IPS-18c (cell line): ENCODE results near the gene CFAP206.

Source experiments
- H3K4me3 ChIP-seq: 2 replicates; pipeline ENCODE4 v1.7.0; 2013; ENCODE audit warnings: low read depth, mild to moderate bottlenecking, low read length, moderate library complexity; ENCODE audit not compliant: insufficient read depth
- H3K9me3 ChIP-seq: one replicate; pipeline ENCODE4 v1.6.1; 2013; ENCODE audit warnings: mild to moderate bottlenecking, low read length, moderate library complexity; ENCODE audit not compliant: control insufficient read depth, insufficient read depth

The CFAP206 gene

GRCh38 chr6:87407901-87408720, at the start of gene CFAP206:
TSS of gene CFAP206 (plus strand) at chr6:87407972. CDS start at chr6:87409840, 1,868 bp downstream.
- Histone ChIP-seq H3K4me3 (peak within 1 kb of the TSS; percentile 92), H3K9me3 (no peaks in the 10 kb centered on the region)

GRCh38 chr6:87364602-87365252, 43.0 kb upstream of the CFAP206 start:
- Histone ChIP-seq H3K9me3 (peaks cover 6% of the 10 kb centered on the region), H3K4me3 (no peak overlapping the region)

GRCh38 chr6:87366072-87366827, 41.5 kb upstream of the CFAP206 start:
- no peak overlapping the region for H3K4me3 ChIP-seq
- H3K9me3 ChIP-seq: peaks cover 6% of the 10 kb centered on the region

GRCh38 chr6:87366899-87367298, 40.9 kb upstream of the CFAP206 start:
- Histone ChIP-seq H3K9me3 (peaks cover 6% of the 10 kb centered on the region), H3K4me3 (no peak overlapping the region)

GRCh38 chr6:87373377-87373776, 34.4 kb upstream of the CFAP206 start:
- H3K9me3 ChIP-seq: peaks cover 6% of the 10 kb centered on the region
- H3K4me3 ChIP-seq: no peak overlapping the region

GRCh38 chr6:87375315-87375714, 32.5 kb upstream of the CFAP206 start:
- no peaks in the 10 kb centered on the region for H3K9me3 ChIP-seq
- H3K4me3 ChIP-seq: no peak overlapping the region

- Histone ChIP-seq H3K9me3 (no peaks in the 10 kb centered on the region), H3K4me3 (no peak overlapping the region)
These were observed 31.1 kb upstream of the CFAP206 start for GRCh38 chr6:87376643-87377042.

GRCh38 chr6:87378947-87379346, 28.8 kb upstream of the CFAP206 start:
- Histone ChIP-seq H3K4me3 (no peak overlapping the region), H3K9me3 (no peaks in the 10 kb centered on the region)

GRCh38 chr6:87382861-87383260, 24.9 kb upstream of the CFAP206 start:
- Histone ChIP-seq H3K4me3 (no peak overlapping the region), H3K9me3 (no peaks in the 10 kb centered on the region)

- Histone ChIP-seq H3K4me3 (no peak overlapping the region), H3K9me3 (no peaks in the 10 kb centered on the region)
These were observed 23.7 kb upstream of the CFAP206 start for GRCh38 chr6:87384038-87384437.

- H3K4me3 ChIP-seq: no peak overlapping the region
- no peaks in the 10 kb centered on the region for H3K9me3 ChIP-seq
These were observed 23.3 kb upstream of the CFAP206 start for GRCh38 chr6:87384449-87384848.

GRCh38 chr6:87391334-87391733, 16.4 kb upstream of the CFAP206 start:
- no peaks in the 10 kb centered on the region for H3K9me3 ChIP-seq
- H3K4me3 ChIP-seq: no peak overlapping the region

GRCh38 chr6:87393026-87393622, 14.6 kb upstream of the CFAP206 start:
- no peaks in the 10 kb centered on the region for H3K9me3 ChIP-seq
- no peak overlapping the region for H3K4me3 ChIP-seq

- Histone ChIP-seq H3K9me3 (no peaks in the 10 kb centered on the region), H3K4me3 (no peak overlapping the region)
These were observed 12.3 kb upstream of the CFAP206 start for GRCh38 chr6:87395431-87395830.

- H3K4me3 ChIP-seq: no peak overlapping the region
These were observed 11.0 kb upstream of the CFAP206 start for GRCh38 chr6:87396595-87397392.

GRCh38 chr6:87397656-87398055, 10.1 kb upstream of the CFAP206 start:
- Histone ChIP-seq H3K4me3 (no peak overlapping the region), H3K9me3 (no peaks in the 10 kb centered on the region)

More at GRCh38 chr6:87396595-87397392, 11.0 kb upstream of the CFAP206 start:
- no peaks in the 10 kb centered on the region for H3K9me3 ChIP-seq

- no peaks in the 10 kb centered on the region for H3K9me3 ChIP-seq
- H3K4me3 ChIP-seq: no peak overlapping the region
These were observed 5.9 kb upstream of the CFAP206 start for GRCh38 chr6:87401832-87402231.
